B cell (primary cell): Measurements from ENCODE around the gene CYGB.

ENCODE experiments used
- CTCF ChIP-seq: fragments of 200-600 bp; IDR thresholded peaks from one replicate; pipeline ENCODE4 v1.8.0; 2022; ENCODE audit warnings: antibody characterized with exemption, mild to moderate bottlenecking
- EZH2 ChIP-seq: IDR thresholded peaks from 2 replicates; pipeline ENCODE4 v1.6.1; 2012; ENCODE audit warnings: borderline replicate concordance, low read depth, mild to moderate bottlenecking, moderate library complexity, low read length; ENCODE audit not compliant: insufficient read depth, poor library complexity, severe bottlenecking

GRCh38 chr17:76585033-76585648, 47.6 kb upstream of the CYGB start:
- TF ChIP-seq CTCF = no peak
- TF ChIP-seq EZH2 = no peak
